Hypothalamus (tissue), 51 donors: ENCODE results near the gene ZBTB9.
A peak's percentile ranks its signal among the peaks of the same experiment; 100 is the strongest.

ENCODE experiments used
- DNase-seq, 51 donors: peaks; one replicate each; lab custom pipeline; 2025; lab: John Stamatoyannopoulos, UW

ZBTB9 gene, protein sequence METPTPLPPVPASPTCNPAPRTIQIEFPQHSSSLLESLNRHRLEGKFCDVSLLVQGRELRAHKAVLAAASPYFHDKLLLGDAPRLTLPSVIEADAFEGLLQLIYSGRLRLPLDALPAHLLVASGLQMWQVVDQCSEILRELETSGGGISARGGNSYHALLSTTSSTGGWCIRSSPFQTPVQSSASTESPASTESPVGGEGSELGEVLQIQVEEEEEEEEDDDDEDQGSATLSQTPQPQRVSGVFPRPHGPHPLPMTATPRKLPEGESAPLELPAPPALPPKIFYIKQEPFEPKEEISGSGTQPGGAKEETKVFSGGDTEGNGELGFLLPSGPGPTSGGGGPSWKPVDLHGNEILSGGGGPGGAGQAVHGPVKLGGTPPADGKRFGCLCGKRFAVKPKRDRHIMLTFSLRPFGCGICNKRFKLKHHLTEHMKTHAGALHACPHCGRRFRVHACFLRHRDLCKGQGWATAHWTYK

DNA sequence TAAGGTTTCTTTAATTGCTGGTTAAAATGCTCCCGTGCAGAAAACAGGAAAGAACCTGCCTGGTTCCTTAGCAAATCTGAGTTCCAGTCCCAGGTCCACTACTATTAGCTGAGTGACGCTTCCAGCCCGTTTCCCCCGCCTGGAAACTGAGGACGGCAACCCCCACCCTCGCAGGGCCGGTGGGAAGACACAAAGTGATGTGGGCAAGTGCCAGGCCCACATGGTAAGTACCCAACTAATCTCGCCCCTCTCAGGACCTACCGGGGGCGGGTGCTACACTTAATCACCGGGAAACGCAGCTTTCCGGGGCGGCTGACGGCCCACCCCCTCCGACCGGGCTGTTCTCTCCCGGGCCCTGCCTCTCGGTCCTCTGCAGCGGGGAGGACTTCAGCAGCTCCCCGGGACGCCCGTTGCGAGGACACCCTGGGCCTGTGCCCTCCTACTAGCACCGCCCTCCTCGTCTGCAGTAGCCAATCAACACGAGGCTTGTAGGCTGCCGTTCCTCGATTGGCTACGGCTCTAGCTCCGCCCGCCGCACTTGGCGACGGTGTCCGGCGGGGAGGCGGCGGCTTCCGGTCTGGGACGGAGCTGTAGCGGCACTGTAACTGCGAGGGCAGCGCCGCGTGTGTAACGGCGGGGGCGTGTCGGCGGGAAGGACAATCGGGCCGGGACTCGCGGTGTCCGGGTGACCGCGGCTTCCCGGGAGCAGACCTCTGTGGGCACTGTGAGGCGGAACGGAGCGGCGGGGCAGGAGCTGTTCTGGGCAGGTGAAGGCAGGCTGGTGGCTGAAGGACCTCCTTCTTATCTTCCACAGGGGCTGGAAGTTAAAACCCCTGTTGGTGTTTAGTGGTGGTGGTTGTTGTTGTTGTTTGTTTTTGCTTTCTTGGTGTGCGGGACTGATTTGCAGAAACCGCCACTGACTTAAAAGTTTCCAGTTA lies at the start of gene ZBTB9:
Gene ZBTB9 (plus strand): TSS at position 568 of the 938 bp plus-strand sequence. CDS start 525 bp downstream, outside the sequence.
- DNase-seq: peak; percentile 64 to 98 (median 94)

DNA sequence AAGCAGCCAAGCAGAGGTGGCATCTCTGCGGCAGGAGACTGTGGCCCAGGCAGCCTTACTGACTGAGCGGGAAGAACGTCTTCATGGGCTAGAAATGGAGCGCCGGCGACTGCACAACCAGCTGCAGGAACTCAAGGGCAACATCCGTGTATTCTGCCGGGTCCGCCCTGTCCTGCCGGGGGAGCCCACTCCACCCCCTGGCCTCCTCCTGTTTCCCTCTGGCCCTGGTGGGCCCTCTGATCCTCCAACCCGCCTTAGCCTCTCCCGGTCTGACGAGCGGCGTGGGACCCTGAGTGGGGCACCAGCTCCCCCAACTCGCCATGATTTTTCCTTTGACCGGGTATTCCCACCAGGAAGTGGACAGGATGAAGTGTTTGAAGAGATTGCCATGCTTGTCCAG lies 49.5 kb upstream of the ZBTB9 start:
- no peak for DNase-seq

DNA sequence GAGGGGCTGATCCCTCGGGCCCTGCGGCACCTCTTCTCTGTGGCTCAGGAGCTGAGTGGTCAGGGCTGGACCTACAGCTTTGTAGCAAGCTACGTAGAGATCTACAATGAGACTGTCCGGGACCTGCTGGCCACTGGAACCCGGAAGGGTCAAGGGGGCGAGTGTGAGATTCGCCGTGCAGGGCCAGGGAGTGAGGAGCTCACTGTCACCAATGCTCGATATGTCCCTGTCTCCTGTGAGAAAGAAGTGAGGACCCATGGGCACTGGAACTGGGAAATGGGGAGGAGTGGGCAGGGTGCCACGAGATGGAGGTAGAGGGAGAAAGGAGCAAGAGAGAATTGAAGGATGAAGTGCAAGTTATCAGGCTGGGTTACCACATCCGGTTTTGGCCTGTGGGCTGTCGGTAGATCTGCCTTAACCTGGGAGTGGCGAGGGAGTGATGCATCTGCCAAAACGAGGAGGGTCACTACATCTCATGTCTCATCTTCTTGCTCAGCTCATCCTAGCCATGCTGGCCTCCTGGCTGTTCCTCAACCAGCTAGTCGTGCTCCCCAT lies 48.9 kb upstream of the ZBTB9 start:
- no peak for DNase-seq

- DNase-seq: no peak
Measured at GRCh38 chr6:33406126-33406525, 48.2 kb upstream of the ZBTB9 start.

DNA sequence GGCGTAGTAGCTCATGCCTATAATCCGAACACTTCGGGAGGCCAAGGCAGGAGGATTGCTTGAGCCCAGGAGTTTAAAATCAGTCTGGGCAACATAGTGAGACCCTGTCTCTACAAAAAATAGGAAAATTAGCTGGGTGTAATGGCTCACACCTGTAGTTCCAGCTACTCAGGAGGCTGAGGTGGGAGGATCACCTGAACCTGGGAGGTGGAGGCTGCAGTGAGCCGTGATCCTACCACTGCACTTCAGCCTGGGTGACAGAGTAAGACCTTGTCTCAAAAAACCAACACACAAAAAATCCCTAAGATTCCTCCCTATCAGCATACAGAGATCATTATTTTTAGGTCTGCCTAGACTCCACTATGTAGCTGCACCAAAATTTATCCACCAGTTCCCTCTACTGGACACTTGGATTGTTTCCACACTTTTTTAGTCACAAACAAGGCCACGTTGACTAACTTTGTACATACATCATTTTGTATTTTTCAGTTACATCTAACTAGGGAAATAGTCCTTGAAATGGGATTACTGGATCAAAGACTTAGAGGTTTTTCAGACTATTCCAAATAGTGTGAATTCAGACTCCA lies 47.2 kb upstream of the ZBTB9 start:
- no peak for DNase-seq

DNA sequence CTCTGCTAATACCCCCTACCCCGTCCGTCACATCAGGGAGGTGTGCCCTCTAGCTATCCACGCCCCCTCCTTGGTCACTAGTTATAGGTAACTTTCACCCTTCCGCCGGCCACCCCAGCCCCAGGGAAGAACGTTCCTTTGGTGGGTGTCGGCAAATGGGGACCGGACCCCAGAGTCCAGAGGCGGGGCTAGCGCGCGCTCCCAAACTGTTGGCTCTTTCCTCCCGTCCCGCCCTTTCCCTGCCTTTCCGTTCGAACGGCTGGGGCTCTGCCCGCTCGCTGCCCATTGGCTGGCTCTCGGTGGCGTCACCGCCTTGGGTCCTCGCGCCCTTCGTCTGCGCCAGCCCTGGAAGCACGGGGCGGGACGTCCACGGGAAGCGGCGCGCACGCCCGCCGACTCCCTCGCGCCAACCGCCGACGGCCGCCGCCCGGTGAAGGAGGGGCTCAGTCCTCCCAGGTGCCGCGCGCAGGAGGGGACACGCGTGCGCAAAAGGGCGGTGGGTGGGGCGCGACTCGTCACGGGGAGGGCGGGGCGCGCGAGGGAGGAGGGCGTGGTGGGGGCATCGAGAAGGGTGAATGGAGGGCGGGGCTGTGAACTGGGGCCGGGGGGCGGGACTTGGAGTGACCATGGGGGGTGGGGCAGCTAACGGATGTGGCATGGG lies 44.2 kb upstream of the ZBTB9 start:
- DNase-seq: peak; percentile 71 to 100 (median 96)

DNA sequence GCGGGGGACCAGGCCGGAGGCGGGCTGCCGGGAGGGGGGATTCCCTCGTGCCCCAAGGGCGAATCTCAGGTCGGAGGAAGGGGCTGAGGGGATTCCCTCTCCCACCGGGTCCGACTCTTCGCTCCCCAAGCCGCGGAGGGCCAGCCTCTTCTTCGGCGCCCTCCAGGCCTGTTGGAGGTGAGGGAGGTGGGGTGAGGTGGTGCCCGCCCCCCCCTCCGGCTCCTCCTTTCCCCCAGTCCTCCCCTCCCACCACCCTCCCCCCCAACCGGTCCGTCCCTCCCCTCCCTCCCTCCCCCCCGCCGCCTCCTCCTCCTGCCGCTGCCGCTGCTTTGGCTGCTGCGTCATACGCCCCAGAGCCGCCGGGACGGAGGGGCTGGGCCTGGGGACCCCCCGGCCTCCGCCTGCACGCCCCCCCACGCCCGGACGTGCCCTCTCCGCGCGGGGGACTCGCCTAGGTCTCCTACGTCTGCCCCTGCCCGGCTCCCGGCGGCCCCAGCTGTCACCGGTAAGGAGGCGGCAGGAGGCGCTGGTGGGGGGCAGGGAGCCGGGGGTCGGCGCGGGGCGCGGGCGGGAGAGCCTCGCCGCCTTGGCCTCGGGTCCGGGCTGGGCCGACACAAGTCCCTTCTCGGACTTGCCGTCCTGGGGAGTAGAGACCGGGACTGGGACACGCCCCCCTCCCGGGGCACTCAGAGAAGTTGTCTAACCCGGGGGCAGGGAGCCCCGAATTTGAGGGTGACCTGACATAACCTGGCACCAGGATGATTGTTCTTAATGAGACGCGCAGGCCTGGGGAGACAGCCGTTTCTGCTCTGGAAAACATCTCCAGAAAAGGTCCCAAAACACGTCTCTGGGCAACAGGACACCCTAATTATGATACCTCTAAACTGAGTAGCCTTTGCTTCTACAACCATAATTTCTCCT lies 43.4 kb upstream of the ZBTB9 start, which contains the start of gene PHF1:
Gene PHF1 (plus strand): TSS at position 304 of the 921 bp plus-strand sequence. CDS start 1,250 bp downstream, outside the sequence.
- peak in 27 of 51 donors; percentile 44 to 95 (median 72) for DNase-seq

- no peak for DNase-seq
Measured at GRCh38 chr6:33411632-33412005, 42.8 kb upstream of the ZBTB9 start.

DNA sequence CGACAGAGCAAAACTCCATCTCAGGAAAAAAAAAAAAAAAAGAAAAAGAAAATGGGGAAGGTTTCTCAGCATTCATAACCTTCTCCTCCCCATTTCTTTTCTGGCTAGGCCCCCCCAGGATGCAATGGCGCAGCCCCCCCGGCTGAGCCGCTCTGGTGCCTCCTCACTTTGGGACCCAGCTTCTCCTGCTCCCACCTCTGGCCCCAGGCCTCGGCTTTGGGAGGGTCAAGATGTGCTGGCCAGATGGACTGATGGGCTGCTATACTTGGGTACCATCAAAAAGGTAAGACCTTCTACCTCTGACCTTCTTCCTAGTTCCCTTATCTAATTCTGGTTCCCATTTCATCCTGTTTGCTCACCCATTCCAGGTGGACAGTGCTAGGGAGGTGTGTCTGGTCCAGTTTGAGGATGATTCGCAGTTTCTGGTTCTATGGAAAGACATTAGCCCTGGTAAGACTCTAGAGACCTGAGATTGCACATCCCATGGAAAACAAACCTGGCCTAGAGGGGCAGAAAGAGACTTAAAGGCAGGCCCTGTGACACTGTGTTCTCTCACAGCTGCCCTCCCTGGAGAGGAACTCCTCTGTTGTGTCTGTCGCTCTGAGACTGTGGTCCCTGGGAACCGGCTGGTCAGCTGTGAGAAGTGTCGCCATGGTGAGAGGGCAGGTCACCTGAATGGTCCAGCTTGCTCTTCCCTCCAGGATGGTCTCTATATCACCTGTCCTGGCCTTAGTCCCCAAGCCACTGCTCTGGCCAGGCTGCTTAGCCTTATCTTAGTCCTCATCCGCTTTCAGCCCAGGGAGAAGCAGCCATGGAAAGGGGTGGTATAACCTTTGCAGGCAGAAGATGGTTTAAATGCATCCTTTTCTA lies 42.0 kb upstream of the ZBTB9 start:
- DNase-seq: no peak

GRCh38 chr6:33413241-33414120 lies 40.9 kb upstream of the ZBTB9 start:
- DNase-seq: no peak

- no peak for DNase-seq
Measured at GRCh38 chr6:33414592-33415271, 39.6 kb upstream of the ZBTB9 start.

DNA sequence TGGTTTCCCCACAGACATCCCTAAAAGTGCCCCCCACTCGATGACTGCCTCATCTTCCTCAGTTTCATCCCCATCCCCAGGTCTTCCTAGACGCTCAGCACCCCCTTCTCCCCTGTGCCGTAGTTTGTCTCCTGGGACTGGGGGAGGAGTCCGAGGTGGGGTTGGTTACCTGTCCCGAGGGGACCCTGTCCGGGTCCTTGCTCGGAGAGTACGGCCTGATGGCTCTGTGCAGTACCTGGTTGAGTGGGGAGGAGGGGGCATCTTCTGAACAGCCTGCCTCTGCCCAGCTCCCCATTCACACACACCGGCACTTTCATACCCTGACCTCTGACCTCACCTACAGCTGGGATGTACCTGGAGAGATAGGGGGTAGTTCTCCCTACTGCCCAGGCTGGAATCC lies 38.5 kb upstream of the ZBTB9 start:
- DNase-seq: no peak

DNA sequence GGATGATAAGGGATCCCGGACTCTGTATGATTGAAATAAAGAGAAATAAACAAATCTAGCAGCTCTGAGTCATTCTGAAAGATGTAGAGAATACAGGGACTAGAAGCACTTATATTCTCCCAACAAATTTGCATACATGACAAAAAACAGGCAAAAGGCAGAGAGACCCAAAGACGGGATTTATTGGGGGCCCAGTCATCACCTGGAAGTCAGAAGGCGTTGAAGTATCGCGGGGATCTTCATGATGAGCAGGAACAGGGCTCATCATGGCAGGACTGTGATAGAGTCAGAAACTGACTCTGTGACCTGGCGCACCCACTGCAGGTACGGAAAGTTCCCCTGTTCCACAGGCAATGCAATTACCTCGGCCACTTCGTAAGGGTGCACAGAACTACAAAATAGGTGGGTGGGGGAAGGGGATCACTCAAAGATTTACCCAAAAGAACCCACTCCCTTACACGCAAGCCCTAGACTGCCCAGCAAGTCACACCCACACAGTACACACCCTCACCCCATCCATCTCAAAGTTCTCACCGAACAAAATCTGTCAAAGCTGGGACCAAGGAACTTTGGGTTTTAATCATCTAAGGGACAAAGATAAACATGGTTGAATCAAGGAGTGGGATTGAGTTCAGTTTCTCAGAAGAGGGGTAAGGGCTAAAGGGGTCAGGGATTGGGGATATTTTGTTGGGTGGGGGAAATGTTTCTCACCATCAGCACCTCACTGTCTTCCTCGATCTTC lies 37.8 kb upstream of the ZBTB9 start:
- DNase-seq: no peak

DNA sequence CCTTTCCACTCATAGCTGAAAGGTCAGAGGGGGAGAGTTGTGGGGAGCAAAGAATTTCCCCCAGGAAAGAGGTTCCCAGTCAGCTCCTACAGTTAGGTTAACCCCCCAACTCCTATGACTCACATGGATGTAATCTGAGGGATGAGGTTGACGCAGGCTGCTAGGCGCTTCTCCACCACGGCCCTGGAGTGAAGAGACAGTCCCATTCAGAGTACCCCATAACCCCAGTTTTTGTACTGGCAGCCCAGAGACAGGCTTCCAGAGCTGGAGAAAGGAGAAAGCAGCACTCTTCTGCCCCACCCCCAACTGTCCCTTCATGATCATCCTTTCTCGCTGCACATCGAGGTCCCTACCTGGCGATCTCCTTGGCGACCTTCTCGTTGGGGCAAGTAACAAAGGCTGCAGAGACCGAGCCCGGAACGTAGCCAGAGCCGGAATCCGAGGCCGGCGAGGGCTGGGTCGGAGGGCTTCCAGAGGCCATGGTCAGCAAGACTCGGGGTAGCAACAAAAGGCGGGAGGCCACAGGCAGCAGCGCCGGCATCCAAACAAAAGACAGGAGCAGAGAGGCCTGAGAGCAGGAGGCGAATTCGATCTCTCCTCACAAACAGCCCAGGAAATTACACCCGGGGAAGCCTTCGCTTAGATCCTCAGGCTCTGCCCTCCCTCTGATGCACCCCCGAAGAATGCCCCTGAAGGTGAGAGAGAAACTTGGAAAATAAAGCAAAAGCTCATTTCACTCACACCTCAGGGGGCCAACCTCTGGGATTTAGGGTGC lies 37.1 kb upstream of the ZBTB9 start:
- peak in 2 of 51 donors; percentile 31 to 60 for DNase-seq
